Omental fat pad (tissue), 4 donors: ENCODE results near the gene RASSF4. TPM values are rescaled to one million over a fixed set of nuclear protein-coding genes. Genes with fewer than 3 reads are reported as not detected.

Source experiments
- ATAC-seq: fragments of 150-250 bp; one replicate; pipeline ENCODE4 v1.9.1; 2016; ENCODE audit warnings: mild to moderate bottlenecking, moderate library complexity; ENCODE audit not compliant: low FRiP score
- DNase-seq: peaks from one replicate; pipeline ENCODE4 v3.0.0-alpha.2; 2019; ENCODE audit warnings: low spot score
- total RNA-seq, 4 donors: library from RNA; depleted of rRNA; stranded (reverse); fragments of >200 nt; gene quantifications; one replicate each; pipeline ENCODE4 v1.1.0, GENCODE V29; 2016
- TF ChIP-seq, protein P1 (sequence below), 3 donors: fragments of 450-650 bp; IDR thresholded peaks; one replicate each; pipeline ENCODE4 v1.5.1; 2016 to 2017; ENCODE audit warnings: antibody characterized with exemption in 3 of 3, mild to moderate bottlenecking in 3 of 3, moderate library complexity in 2 of 3

The RASSF4 gene
- total RNA-seq, 4 donors from 2014 or later, result 75.1 to 229 (median 142) TPM

GRCh38 chr10:45044290-45044689, 84.7 kb downstream of the RASSF4 start:
- DNase-seq (no peak), ATAC-seq (no peak)
- TF ChIP-seq, protein P1, sequence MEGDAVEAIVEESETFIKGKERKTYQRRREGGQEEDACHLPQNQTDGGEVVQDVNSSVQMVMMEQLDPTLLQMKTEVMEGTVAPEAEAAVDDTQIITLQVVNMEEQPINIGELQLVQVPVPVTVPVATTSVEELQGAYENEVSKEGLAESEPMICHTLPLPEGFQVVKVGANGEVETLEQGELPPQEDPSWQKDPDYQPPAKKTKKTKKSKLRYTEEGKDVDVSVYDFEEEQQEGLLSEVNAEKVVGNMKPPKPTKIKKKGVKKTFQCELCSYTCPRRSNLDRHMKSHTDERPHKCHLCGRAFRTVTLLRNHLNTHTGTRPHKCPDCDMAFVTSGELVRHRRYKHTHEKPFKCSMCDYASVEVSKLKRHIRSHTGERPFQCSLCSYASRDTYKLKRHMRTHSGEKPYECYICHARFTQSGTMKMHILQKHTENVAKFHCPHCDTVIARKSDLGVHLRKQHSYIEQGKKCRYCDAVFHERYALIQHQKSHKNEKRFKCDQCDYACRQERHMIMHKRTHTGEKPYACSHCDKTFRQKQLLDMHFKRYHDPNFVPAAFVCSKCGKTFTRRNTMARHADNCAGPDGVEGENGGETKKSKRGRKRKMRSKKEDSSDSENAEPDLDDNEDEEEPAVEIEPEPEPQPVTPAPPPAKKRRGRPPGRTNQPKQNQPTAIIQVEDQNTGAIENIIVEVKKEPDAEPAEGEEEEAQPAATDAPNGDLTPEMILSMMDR (IDR thresholded peaks at IDR 0.05), result no peak

Other genes with a start within 250 kb of the RASSF4 start
- gene TMEM72, start 48.5 kb upstream of the RASSF4 start, total RNA-seq, result not detected
- gene DEPP1, start 19.0 kb downstream of the RASSF4 start, total RNA-seq, result 100 to 1,000 TPM; 181 to 740 (median 276) TPM
- gene ZNF22, start 41.1 kb downstream of the RASSF4 start, total RNA-seq, result 10 to 100 TPM; 25.9 to 51.7 (median 37.7) TPM